NCI-H1436 treated with DMSO at 0.1 percent for 48 hours (cell line): Measurements from ENCODE around the gene PSMG4.

ENCODE experiments used
- DNase-seq: peaks from one replicate; lab custom pipeline; 2025; lab: John Stamatoyannopoulos, UW

PSMG4 gene

GRCh38 chr6:3277251-3277650 is 18.5 kb downstream of the PSMG4 start:
- no peak for DNase-seq

GRCh38 chr6:3277851-3278416 is 19.2 kb downstream of the PSMG4 start:
- no peak for DNase-seq

GRCh38 chr6:3278691-3279090 is 19.9 kb downstream of the PSMG4 start:
- DNase-seq = no peak

GRCh38 chr6:3280091-3280490 is 21.3 kb downstream of the PSMG4 start:
- DNase-seq = no peak

GRCh38 chr6:3280866-3281465 is 22.2 kb downstream of the PSMG4 start:
- no peak for DNase-seq

- no peak for DNase-seq
Measured at GRCh38 chr6:3281631-3282475, 23.1 kb downstream of the PSMG4 start.

GRCh38 chr6:3282476-3283236 is 23.9 kb downstream of the PSMG4 start:
- DNase-seq = no peak

GRCh38 chr6:3283241-3283640 is 24.5 kb downstream of the PSMG4 start:
- no peak for DNase-seq

GRCh38 chr6:3283641-3284435 is 25.1 kb downstream of the PSMG4 start:
- no peak for DNase-seq

GRCh38 chr6:3284436-3284876 is 25.7 kb downstream of the PSMG4 start:
- DNase-seq = no peak

GRCh38 chr6:3285049-3285639 is 26.4 kb downstream of the PSMG4 start:
- no peak for DNase-seq

GRCh38 chr6:3285732-3286131 is 27.0 kb downstream of the PSMG4 start:
- DNase-seq = no peak

GRCh38 chr6:3286641-3287171 is 28.0 kb downstream of the PSMG4 start:
- no peak for DNase-seq

- no peak for DNase-seq
Measured at GRCh38 chr6:3287308-3287707, 28.6 kb downstream of the PSMG4 start.

- DNase-seq = no peak
Measured at GRCh38 chr6:3287976-3288707, 29.4 kb downstream of the PSMG4 start.

- no peak for DNase-seq
Measured at GRCh38 chr6:3288711-3289663, 30.2 kb downstream of the PSMG4 start.

- no peak for DNase-seq
Measured at GRCh38 chr6:3289664-3290055, 30.9 kb downstream of the PSMG4 start.

- DNase-seq = no peak
Measured at GRCh38 chr6:3290149-3290930, 31.6 kb downstream of the PSMG4 start.

- DNase-seq = no peak
Measured at GRCh38 chr6:3290931-3291211, 32.1 kb downstream of the PSMG4 start.
